HCT116 (cell line): ENCODE measurements around the gene ICAM1. TPM values are rescaled to one million over a fixed set of nuclear protein-coding genes. Genes with fewer than 3 reads are reported as not detected.
A peak's percentile ranks its signal among the peaks of the same experiment; 100 is the strongest.

Source experiments
- ATAC-seq: fragments of 200-7000 bp; cut with Tn5 transposase; 2 replicates; pipeline ENCODE4 v1.9.1; 2020; ENCODE audit warnings: mild to moderate bottlenecking, moderate library complexity
- BruUV-seq: library from RNA; stranded (reverse); fragments of 400-500 nt; replicated peaks from 2 replicates; lab custom pipeline; 2021; lab: Mats Ljungman, UMichigan
- CTCF ChIA-PET: fragments of 300-600 bp; sonication (Branson Sonifier 250); formaldehyde crosslinking; loops from one replicate; lab custom pipeline; 2021; ENCODE audit warnings: antibody characterized with exemption; lab: Charles Lee
- POLR2A ChIA-PET: fragments of 300-600, 350-600 bp; sonication (Branson Sonifier 250); formaldehyde crosslinking; loops from one replicate; lab custom pipeline; 2021; ENCODE audit warnings: antibody characterized with exemption; lab: Charles Lee
- RAD21 ChIA-PET, 2 experiments: fragments of 300-600 bp; sonication (Branson Sonifier 250); formaldehyde crosslinking; loops; one replicate each; lab custom pipeline; 2023; ENCODE audit warnings: low total read pairs in 2 of 2; ENCODE audit not compliant: uncharacterized antibody in 2 of 2, unreplicated experiment in 2 of 2, low non-redundant PET in 1 of 2; lab: Charles Lee
- DNase-seq: peaks from one replicate; pipeline ENCODE4 v3.0.0-alpha.2; 2010; ENCODE audit warnings: low read depth, low spot score
- H2AFZ ChIP-seq: fragments of 200-600 bp; shearing (Covaris generic), sonication (generic); 2 replicates; pipeline ENCODE4 v1.6.1; 2017; ENCODE audit warnings: low read depth, mixed run types, mixed read lengths, antibody characterized with exemption, low read length; ENCODE audit not compliant: poor library complexity, severe bottlenecking
- H3K27ac ChIP-seq: 2 replicates; pipeline ENCODE4 v1.5.1; 2012; ENCODE audit warnings: low read depth, low read length
- H3K27me3 ChIP-seq: fragments of 200-600 bp; sonication (generic); 2 replicates; pipeline ENCODE4 v1.6.1; 2016; ENCODE audit warnings: mixed run types, low read length, mixed read lengths; ENCODE audit not compliant: insufficient read depth
- H3K36me3 ChIP-seq, 2 experiments: fragments of 200-500 bp in 1 of 2; fragments of 200-600 bp in 1 of 2; sonication (Bioruptor generic) in 1 of 2; sonication (generic) in 1 of 2; 2 replicates each; pipeline versions ENCODE4 v1.5.1 to v1.6.1; 2014 to 2016; ENCODE audit warnings: low read length in 2 of 2, inconsistent platforms in 1 of 2, mixed read lengths in 1 of 2, mixed run types in 1 of 2; ENCODE audit not compliant: insufficient read depth in 2 of 2, control insufficient read depth in 1 of 2
- H3K4me1 ChIP-seq, 2 experiments: fragments of 200-600 bp in 1 of 2; sonication (generic) in 1 of 2; 2 replicates each; pipeline versions ENCODE4 v1.5.1 to v1.6.1; 2012 to 2017; ENCODE audit warnings: low read length in 2 of 2, inconsistent platforms in 1 of 2, mild to moderate bottlenecking in 1 of 2, mixed read lengths in 1 of 2, mixed run types in 1 of 2, moderate library complexity in 1 of 2; ENCODE audit not compliant: insufficient read depth in 2 of 2, control insufficient read depth in 1 of 2
- H3K4me2 ChIP-seq: fragments of 200-600 bp; sonication (generic); 2 replicates; pipeline ENCODE4 v1.6.1; 2017; ENCODE audit warnings: mixed run types, low read length, mixed read lengths
- H3K4me3 ChIP-seq, 2 experiments: fragments of 200-600 bp in 1 of 2; sonication (generic) in 1 of 2; replicated peaks in 1 of 2; 2 replicates each; pipeline ENCODE4 v1.5.1; 2011 to 2016; ENCODE audit warnings: low read length in 2 of 2, control low read depth in 1 of 2, low read depth in 1 of 2, mild to moderate bottlenecking in 1 of 2, mixed read lengths in 1 of 2, mixed run types in 1 of 2
- H3K79me2 ChIP-seq: fragments of 200-600 bp; sonication (generic); 2 replicates; pipeline ENCODE4 v1.6.1; 2017; ENCODE audit warnings: mild to moderate bottlenecking, mixed run types, low read length, moderate library complexity, mixed read lengths; ENCODE audit not compliant: insufficient read depth
- H3K9ac ChIP-seq: fragments of 200-600 bp; sonication (generic); 2 replicates; pipeline ENCODE4 v1.6.1; 2016; ENCODE audit warnings: low read length, mixed read lengths
- H3K9me2 ChIP-seq: fragments of 200-600 bp; sonication (generic), shearing (Covaris generic); 2 replicates; pipeline ENCODE4 v1.6.1; 2017; ENCODE audit warnings: mixed run types, mild to moderate bottlenecking, moderate library complexity; ENCODE audit not compliant: insufficient read depth
- H3K9me3 ChIP-seq, 2 experiments: fragments of 200-500 bp in 1 of 2; fragments of 200-600 bp in 1 of 2; sonication (Bioruptor generic) in 1 of 2; sonication (generic) in 1 of 2; 2 replicates each; pipeline ENCODE4 v1.6.1; 2014 to 2017; ENCODE audit warnings: low read length in 2 of 2, mixed read lengths in 2 of 2, inconsistent platforms in 1 of 2, low read depth in 1 of 2, mild to moderate bottlenecking in 1 of 2, mixed run types in 1 of 2, moderate library complexity in 1 of 2; ENCODE audit not compliant: control insufficient read depth in 1 of 2, insufficient read depth in 1 of 2
- H4K20me1 ChIP-seq: fragments of 200-600 bp; sonication (generic), shearing (Covaris generic); 2 replicates; pipeline ENCODE4 v1.6.1; 2017; ENCODE audit warnings: mixed run types, mild to moderate bottlenecking, moderate library complexity; ENCODE audit not compliant: insufficient read depth
- CBX3 ChIP-seq: IDR thresholded peaks from 2 replicates; pipeline ENCODE4 v1.6.1; 2012; ENCODE audit warnings: low read depth
- CEBPB ChIP-seq: IDR thresholded peaks from 2 replicates; pipeline ENCODE4 v1.6.1; 2012; ENCODE audit warnings: low read depth
- ELF1 ChIP-seq: IDR thresholded peaks from 2 replicates; pipeline ENCODE4 v1.6.1; 2012; ENCODE audit warnings: low read depth, borderline replicate concordance
- EZH2 ChIP-seq: fragments of 200-600 bp; sonication (generic); IDR thresholded peaks from 2 replicates; pipeline ENCODE4 v1.6.1; 2017; ENCODE audit warnings: antibody characterized with exemption, mixed run types
- EZH2phosphoT487 ChIP-seq: fragments of 200-600 bp; IDR thresholded peaks from 2 replicates; pipeline ENCODE4 v1.6.1; 2018; ENCODE audit warnings: antibody characterized with exemption, borderline replicate concordance
- JUND ChIP-seq: IDR thresholded peaks from 2 replicates; pipeline ENCODE4 v1.6.1; 2012
- SIN3A ChIP-seq: IDR thresholded peaks from 2 replicates; pipeline ENCODE4 v1.6.1; 2012; ENCODE audit warnings: low read depth
- SP1 ChIP-seq: IDR thresholded peaks from 2 replicates; pipeline ENCODE4 v1.6.1; 2012; ENCODE audit warnings: low read depth
- YY1 ChIP-seq: IDR thresholded peaks from 2 replicates; pipeline ENCODE4 v1.6.1; 2011; ENCODE audit warnings: low read length, low read depth, moderate library complexity, mild to moderate bottlenecking; ENCODE audit not compliant: insufficient replicate concordance; ENCODE audit errors: extremely low read depth
- ZNF274 ChIP-seq: fragments of 200-500 bp; sonication (Bioruptor generic); IDR thresholded peaks from 2 replicates; pipeline ENCODE4 v1.6.1; 2014; ENCODE audit warnings: mild to moderate bottlenecking, low read depth, low read length, inconsistent platforms
- intact Hi-C: fragments of 100-400 bp; cut with micrococcal nuclease; formaldehyde crosslinking; loops from 2 replicates; pipeline ENCODE4 v1.10.0; 2022
- microRNA-seq: library from miRNA; unstranded; fragments of <30 nt; microRNA quantifications from one replicate; pipeline ENCODE4, GENCODE V29; 2016; ENCODE audit warnings: borderline number of aligned reads
- total RNA-seq: library from RNA; stranded (reverse); gene quantifications from one replicate; pipeline ENCODE4 v1.2.1, GENCODE V29; 2021; ENCODE audit not compliant: unreplicated experiment
- TF ChIP-seq, protein P1 (sequence below): IDR thresholded peaks from 2 replicates; pipeline ENCODE4 v1.6.1; 2011; ENCODE audit warnings: mild to moderate bottlenecking, low read length, moderate library complexity; ENCODE audit not compliant: insufficient replicate concordance; ENCODE audit errors: extremely low read depth
- TF ChIP-seq, protein P2 (sequence below), 3 experiments: fragments of 200-600 bp in 1 of 3; sonication (generic) in 1 of 3; IDR thresholded peaks in 2 of 3; conservative IDR thresholded peaks in 1 of 3; 2 replicates each; pipeline ENCODE4 v1.5.1; 2012 to 2017; ENCODE audit warnings: low read depth in 2 of 3, low read length in 2 of 3, antibody characterized with exemption in 1 of 3, borderline replicate concordance in 1 of 3, control low read depth in 1 of 3, mild to moderate bottlenecking in 1 of 3, mixed read lengths in 1 of 3, mixed run types in 1 of 3, moderate library complexity in 1 of 3; ENCODE audit not compliant: insufficient read depth in 1 of 3

Gene ICAM1
- total RNA-seq, 1 experiment from 2014 or later = 5.0 TPM

DNA sequence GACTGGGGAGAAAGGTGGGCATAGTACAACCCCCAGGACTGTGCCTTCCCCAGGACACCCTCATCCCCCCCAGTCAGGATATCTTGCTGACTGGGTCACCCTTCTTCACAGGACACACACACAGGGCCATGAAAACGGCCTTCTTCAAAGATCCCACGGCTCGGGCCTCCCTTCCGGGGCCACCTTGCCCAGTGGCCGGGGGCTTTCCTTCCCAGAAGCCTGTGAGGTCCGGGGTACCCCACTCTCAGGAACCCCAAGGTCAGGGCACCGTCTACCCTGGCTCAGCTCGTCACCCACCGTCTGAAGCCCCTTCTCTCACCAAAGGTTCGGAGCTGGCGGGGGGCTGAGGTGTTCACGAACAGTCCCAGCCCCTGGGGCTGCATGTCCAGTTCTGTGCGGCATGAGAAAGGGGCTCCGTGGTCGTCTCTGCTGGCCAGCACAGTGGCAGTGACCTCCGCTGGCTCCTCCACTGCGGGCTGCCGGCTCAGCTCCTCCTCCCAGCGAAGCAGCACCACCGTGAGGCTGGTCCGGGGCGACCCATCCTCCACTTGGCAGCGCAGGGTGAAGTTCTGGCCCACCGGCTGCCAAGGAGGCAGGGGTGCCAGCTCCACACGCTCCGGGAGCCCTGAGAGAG is 64.5 kb downstream of the ICAM1 start:
- CTCF ChIA-PET = interaction anchor here (1.1 to 1.5 kb wide), 2 partner anchors 66 to 403 kb away, joined by 3 to 4 read pairs; no protein-coding TSS in a partner anchor
- no peak overlapping the region for H2AFZ ChIP-seq
- DNase-seq = no peak
- H3K36me3 ChIP-seq = peaks cover 0 to 4% of the 10 kb centered on the region in 2 experiments; a peak in 1 of 4 replicates
- ATAC-seq = no peak
- TF ChIP-seq, protein P1, sequence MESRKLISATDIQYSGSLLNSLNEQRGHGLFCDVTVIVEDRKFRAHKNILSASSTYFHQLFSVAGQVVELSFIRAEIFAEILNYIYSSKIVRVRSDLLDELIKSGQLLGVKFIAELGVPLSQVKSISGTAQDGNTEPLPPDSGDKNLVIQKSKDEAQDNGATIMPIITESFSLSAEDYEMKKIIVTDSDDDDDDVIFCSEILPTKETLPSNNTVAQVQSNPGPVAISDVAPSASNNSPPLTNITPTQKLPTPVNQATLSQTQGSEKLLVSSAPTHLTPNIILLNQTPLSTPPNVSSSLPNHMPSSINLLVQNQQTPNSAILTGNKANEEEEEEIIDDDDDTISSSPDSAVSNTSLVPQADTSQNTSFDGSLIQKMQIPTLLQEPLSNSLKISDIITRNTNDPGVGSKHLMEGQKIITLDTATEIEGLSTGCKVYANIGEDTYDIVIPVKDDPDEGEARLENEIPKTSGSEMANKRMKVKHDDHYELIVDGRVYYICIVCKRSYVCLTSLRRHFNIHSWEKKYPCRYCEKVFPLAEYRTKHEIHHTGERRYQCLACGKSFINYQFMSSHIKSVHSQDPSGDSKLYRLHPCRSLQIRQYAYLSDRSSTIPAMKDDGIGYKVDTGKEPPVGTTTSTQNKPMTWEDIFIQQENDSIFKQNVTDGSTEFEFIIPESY = no peak
- TF ChIP-seq EZH2phosphoT487 = no peak
- TF ChIP-seq CBX3 = no peak
- TF ChIP-seq ELF1 = no peak
- no peak for TF ChIP-seq SIN3A
- TF ChIP-seq JUND = no peak
- TF ChIP-seq, protein P2, sequence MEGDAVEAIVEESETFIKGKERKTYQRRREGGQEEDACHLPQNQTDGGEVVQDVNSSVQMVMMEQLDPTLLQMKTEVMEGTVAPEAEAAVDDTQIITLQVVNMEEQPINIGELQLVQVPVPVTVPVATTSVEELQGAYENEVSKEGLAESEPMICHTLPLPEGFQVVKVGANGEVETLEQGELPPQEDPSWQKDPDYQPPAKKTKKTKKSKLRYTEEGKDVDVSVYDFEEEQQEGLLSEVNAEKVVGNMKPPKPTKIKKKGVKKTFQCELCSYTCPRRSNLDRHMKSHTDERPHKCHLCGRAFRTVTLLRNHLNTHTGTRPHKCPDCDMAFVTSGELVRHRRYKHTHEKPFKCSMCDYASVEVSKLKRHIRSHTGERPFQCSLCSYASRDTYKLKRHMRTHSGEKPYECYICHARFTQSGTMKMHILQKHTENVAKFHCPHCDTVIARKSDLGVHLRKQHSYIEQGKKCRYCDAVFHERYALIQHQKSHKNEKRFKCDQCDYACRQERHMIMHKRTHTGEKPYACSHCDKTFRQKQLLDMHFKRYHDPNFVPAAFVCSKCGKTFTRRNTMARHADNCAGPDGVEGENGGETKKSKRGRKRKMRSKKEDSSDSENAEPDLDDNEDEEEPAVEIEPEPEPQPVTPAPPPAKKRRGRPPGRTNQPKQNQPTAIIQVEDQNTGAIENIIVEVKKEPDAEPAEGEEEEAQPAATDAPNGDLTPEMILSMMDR (IDR thresholded peaks at IDR 0.05 in 2 of 3, conservative IDR thresholded peaks at IDR 0.05 in 1 of 3; ENCODE audit: borderline replicate concordance in 1 of 3, insufficient read depth in 1 of 3, low read depth in 2 of 3, low read length in 2 of 3) = no peak
- no peak for TF ChIP-seq CEBPB
- TF ChIP-seq EZH2 = no peak
- no peak for TF ChIP-seq SP1
- TF ChIP-seq ZNF274 = no peak
- TF ChIP-seq YY1 = no peak
- TF ChIP-seq, all 23 proteins: peak for 0
- H3K9me2 ChIP-seq = no peaks in the 10 kb centered on the region
- peak overlapping the region; percentile 18 to 77 for H3K4me3 ChIP-seq
- H3K4me1 ChIP-seq = peaks cover 6 to 28% of the 10 kb centered on the region in 2 experiments; a peak in 3 of 4 replicates
- RAD21 ChIA-PET = interaction anchor here (0.8 to 1.1 kb wide), 3 partner anchors 47 to 66 kb away, joined by 3 to 4 read pairs (median 3); no protein-coding TSS in a partner anchor
- H4K20me1 ChIP-seq = no peaks in the 10 kb centered on the region
- POLR2A ChIA-PET = interaction anchor here (1.1 to 2.5 kb wide), 2 partner anchors 46 kb away, joined by 3 to 26 read pairs; partner anchors contain the start of gene ICAM5
- peak overlapping the region; percentile 7; the same call in 1 of the 2 replicates for H3K27ac ChIP-seq
- H3K9me3 ChIP-seq = no peaks in the 10 kb centered on the region
- no TSS peak for BruUV-seq
- no peaks in the 10 kb centered on the region for H3K27me3 ChIP-seq
- intact Hi-C loops = loop anchor here (2.0 kb wide), 1 partner anchor 45 kb away; the partner anchor contains the start of gene TYK2
- H3K79me2 ChIP-seq = peaks cover 30% of the 10 kb centered on the region
- peak overlapping the region; percentile 100 for H3K4me2 ChIP-seq
- peak overlapping the region; percentile 75; the same call in 1 of the 2 replicates for H3K9ac ChIP-seq

Small RNA genes within 50 kb of the gene (microRNA-seq; reads per million reads assigned to microRNA genes)
- gene MIR4322 = not detected

Other genes starting within 250 kb of the ICAM1 start
- gene SHFL, start 184.8 kb upstream of the ICAM1 start, total RNA-seq = 18.5 TPM
- not detected for gene ANGPTL6, start 168.4 kb upstream of the ICAM1 start, total RNA-seq
- 101 TPM for gene PPAN, start 164.8 kb upstream of the ICAM1 start, total RNA-seq
- 43.8 TPM for gene P2RY11, start 159.4 kb upstream of the ICAM1 start, total RNA-seq
- 254 TPM for gene EIF3G, start 151.2 kb upstream of the ICAM1 start, total RNA-seq
- gene DNMT1, start 76.2 kb upstream of the ICAM1 start, total RNA-seq = 235 TPM
- gene S1PR2, start 39.8 kb upstream of the ICAM1 start, total RNA-seq = 6.1 TPM
- 146 TPM for gene MRPL4, start 18.9 kb upstream of the ICAM1 start, total RNA-seq
- not detected for gene ICAM4, start 15.8 kb downstream of the ICAM1 start, total RNA-seq
- 53.9 TPM for gene ICAM5, start 18.8 kb downstream of the ICAM1 start, total RNA-seq
- gene ZGLP1, start 38.7 kb downstream of the ICAM1 start, total RNA-seq = 5.0 TPM
- gene FDX2, start 44.9 kb downstream of the ICAM1 start, total RNA-seq = 21.0 TPM
- gene RAVER1, start 62.4 kb downstream of the ICAM1 start, total RNA-seq = 71.0 TPM
- 8.3 TPM for gene ICAM3, start 68.5 kb downstream of the ICAM1 start, total RNA-seq
- 110 TPM for gene TYK2, start 109.5 kb downstream of the ICAM1 start, total RNA-seq
- gene CDC37, start 132.4 kb downstream of the ICAM1 start, total RNA-seq = 260 TPM
- 33.7 TPM for gene PDE4A, start 149.4 kb downstream of the ICAM1 start, total RNA-seq
- gene KEAP1, start 232.2 kb downstream of the ICAM1 start, total RNA-seq = 75.2 TPM
- 4.4 TPM for gene S1PR5, start 246.3 kb downstream of the ICAM1 start, total RNA-seq